CD8-positive, alpha-beta memory T cell (primary cell): ENCODE measurements around the gene NDUFB5. TPM values are rescaled to one million over a fixed set of nuclear protein-coding genes. Genes with fewer than 3 reads are reported as not detected.

ENCODE experiments used
- CTCF ChIA-PET: fragments of 350-600 bp; sonication (Branson Sonifier 250); formaldehyde crosslinking; loops from one replicate; lab custom pipeline; 2021; ENCODE audit warnings: antibody characterized with exemption; lab: Charles Lee
- POLR2A ChIA-PET: fragments of 350-600 bp; sonication (Branson Sonifier 250); formaldehyde crosslinking; loops from one replicate; lab custom pipeline; 2021; ENCODE audit warnings: antibody characterized with exemption; lab: Charles Lee
- DNase-seq, 5 donors: peaks; one replicate each; pipeline versions ENCODE4 v3.0.0 to v3.0.0-alpha.2; 2020 to 2022; ENCODE audit warnings: mixed read lengths in 1 of 5
- H3K27ac ChIP-seq: one replicate; pipeline ENCODE4 v1.7.0; 2013; ENCODE audit warnings: low read depth, mild to moderate bottlenecking, low read length, moderate library complexity
- H3K27me3 ChIP-seq: 2 replicates; pipeline ENCODE4 v1.7.0; 2013; ENCODE audit warnings: low read length, mild to moderate bottlenecking; ENCODE audit not compliant: insufficient read depth, poor library complexity, severe bottlenecking
- H3K36me3 ChIP-seq: 2 replicates; pipeline ENCODE4 v1.7.0; 2013; ENCODE audit warnings: mild to moderate bottlenecking, low read length, moderate library complexity; ENCODE audit not compliant: insufficient read depth
- H3K4me1 ChIP-seq: 2 replicates; pipeline ENCODE4 v1.7.0; 2013; ENCODE audit warnings: mild to moderate bottlenecking, low read length, moderate library complexity; ENCODE audit not compliant: insufficient read depth
- H3K4me3 ChIP-seq: 2 replicates; pipeline ENCODE4 v1.7.0; 2013; ENCODE audit warnings: mild to moderate bottlenecking, low read length
- H3K9me3 ChIP-seq: 2 replicates; pipeline ENCODE4 v1.7.0; 2013; ENCODE audit warnings: mild to moderate bottlenecking, low read length
- H3K27ac Mint-ChIP-seq, 8 donors: one replicate each; pipeline ENCODE4 v1.8.0; 2020 to 2021; ENCODE audit warnings: mixed read lengths in 8 of 8, mild to moderate bottlenecking in 6 of 8, inconsistent platforms in 3 of 8, moderate library complexity in 3 of 8
- H3K27me3 Mint-ChIP-seq, 2 donors: one replicate each; pipeline ENCODE4 v1.8.0; 2020 to 2021; ENCODE audit warnings: mixed read lengths in 2 of 2, mild to moderate bottlenecking in 1 of 2, moderate library complexity in 1 of 2
- H3K36me3 Mint-ChIP-seq, 3 donors: one replicate each; pipeline ENCODE4 v1.8.0; 2020 to 2021; ENCODE audit warnings: mixed read lengths in 3 of 3, inconsistent platforms in 1 of 3, mild to moderate bottlenecking in 1 of 3
- H3K4me1 Mint-ChIP-seq, 3 donors: one replicate each; pipeline ENCODE4 v1.8.0; 2020 to 2021; ENCODE audit warnings: mixed read lengths in 3 of 3, inconsistent platforms in 1 of 3, mild to moderate bottlenecking in 1 of 3
- H3K4me3 Mint-ChIP-seq, 7 donors: one replicate each; pipeline ENCODE4 v1.8.0; 2020 to 2021; ENCODE audit warnings: mixed read lengths in 7 of 7, mild to moderate bottlenecking in 6 of 7, moderate library complexity in 4 of 7, inconsistent platforms in 2 of 7
- H3K9me3 Mint-ChIP-seq, 5 donors: one replicate each; pipeline ENCODE4 v1.8.0; 2020 to 2022; ENCODE audit warnings: mixed read lengths in 5 of 5, mild to moderate bottlenecking in 3 of 5, moderate library complexity in 2 of 5, inconsistent platforms in 1 of 5
- polyA plus RNA-seq: library from polyadenylated mRNA; unstranded; fragments of 300-500 nt; fragmentation: Illumina TruSeq; gene quantifications from one replicate; pipeline ENCODE4 v1.2.3, GENCODE V29; 2021
- total RNA-seq, 2 experiments: library from RNA; stranded (reverse); gene quantifications; one replicate each; pipeline ENCODE4 v1.2.3, GENCODE V29; 2021

NDUFB5 gene
- total and polyA plus RNA-seq, 3 experiments from 2014 or later: 66.5 to 126 (median 110) TPM

DNA sequence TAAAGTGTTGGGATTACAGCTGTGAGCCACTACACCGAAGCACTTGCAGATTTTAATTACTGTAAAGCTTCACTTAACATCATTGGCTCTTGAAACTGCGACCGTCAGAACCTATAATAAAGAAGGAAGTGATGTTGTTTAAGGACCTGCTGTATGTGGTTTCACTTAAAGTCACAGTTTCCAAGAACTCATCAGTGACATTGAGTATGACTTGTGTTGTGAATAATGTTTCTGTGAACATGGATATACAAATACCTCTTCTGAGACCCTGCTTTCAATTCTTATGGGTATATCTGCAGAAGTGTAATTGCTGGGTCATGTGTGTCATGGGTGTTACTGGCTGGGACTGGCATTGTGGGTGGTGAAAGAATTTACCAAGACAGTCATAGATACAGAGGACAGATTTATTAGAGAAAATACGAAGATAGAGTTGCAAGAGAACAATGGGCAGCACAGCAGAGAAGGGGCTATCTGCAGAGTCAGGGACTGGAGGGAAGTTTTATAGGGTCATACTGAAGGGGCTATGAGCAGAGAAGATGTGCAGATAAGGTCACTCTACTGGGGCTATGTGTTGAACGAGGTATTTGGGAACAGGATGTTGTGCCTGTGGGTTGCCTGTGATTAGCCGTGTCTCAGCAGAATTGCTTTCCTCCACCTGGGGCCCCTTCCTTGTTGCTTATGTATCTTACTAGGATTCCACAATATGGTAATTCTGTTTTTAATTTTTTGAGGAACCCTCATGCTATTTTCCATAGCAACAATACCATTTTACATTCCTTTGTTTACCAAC is 4.5 kb downstream of the NDUFB5 start:
- DNase-seq: no peak
- H3K9me3 Mint-ChIP-seq: no peaks in the 10 kb centered on the region
- Histone ChIP-seq H3K4me1 (peaks cover 17% of the 10 kb centered on the region), H3K4me3 (no peak overlapping the region), H3K9me3 (no peaks in the 10 kb centered on the region), H3K36me3 (no peaks in the 10 kb centered on the region), H3K27me3 (no peaks in the 10 kb centered on the region), H3K27ac (no peak overlapping the region)
- peaks cover 0 to 3% of the 10 kb centered on the region in 2 donors for H3K27me3 Mint-ChIP-seq
- H3K27ac Mint-ChIP-seq: peak overlapping the region; percentile 35 to 84 (median 68)
- H3K4me3 Mint-ChIP-seq: peak overlapping the region; percentile 5 to 41 (median 27)
- ChIA-PET POLR2A (no interaction called here), CTCF (no interaction called here)
- peaks cover 41 to 61% (median 52%) of the 10 kb centered on the region in 3 donors for H3K4me1 Mint-ChIP-seq
- peaks cover 5 to 38% (median 6%) of the 10 kb centered on the region in 3 donors for H3K36me3 Mint-ChIP-seq

DNA sequence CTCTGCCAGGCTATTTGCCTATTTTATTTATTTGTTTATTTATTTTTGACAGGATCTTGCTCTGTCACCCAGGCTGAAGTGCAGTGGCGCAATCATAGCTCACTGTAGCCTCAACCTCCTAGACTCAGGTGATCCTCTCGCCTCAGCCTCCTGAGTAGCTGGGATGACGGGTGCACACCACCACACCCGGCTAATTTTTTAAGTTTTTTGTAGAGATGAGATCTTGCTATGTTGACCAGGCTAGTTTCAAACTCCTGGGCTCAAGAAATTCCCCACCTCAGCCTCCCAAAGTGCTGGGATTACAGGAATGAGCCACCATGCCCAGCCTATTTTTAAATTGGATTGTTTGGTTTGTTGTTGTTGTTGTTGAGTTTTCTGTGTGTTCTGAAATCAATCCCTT is 5.5 kb downstream of the NDUFB5 start:
- Mint-ChIP-seq H3K4me1 (peaks cover 32 to 52% (median 43%) of the 10 kb centered on the region in 3 donors), H3K27me3 (no peaks in the 10 kb centered on the region), H3K36me3 (peaks cover 5 to 30% (median 6%) of the 10 kb centered on the region in 3 donors), H3K9me3 (no peaks in the 10 kb centered on the region), H3K4me3 (no peak overlapping the region), H3K27ac (peak overlapping the region in 1 of 8 donors; percentile 76)
- Histone ChIP-seq H3K4me1 (peaks cover 16% of the 10 kb centered on the region), H3K27ac (no peak overlapping the region), H3K36me3 (no peaks in the 10 kb centered on the region), H3K9me3 (no peaks in the 10 kb centered on the region), H3K4me3 (no peak overlapping the region), H3K27me3 (no peaks in the 10 kb centered on the region)
- POLR2A ChIA-PET: no interaction called here
- DNase-seq: no peak
- CTCF ChIA-PET: no interaction called here

DNA sequence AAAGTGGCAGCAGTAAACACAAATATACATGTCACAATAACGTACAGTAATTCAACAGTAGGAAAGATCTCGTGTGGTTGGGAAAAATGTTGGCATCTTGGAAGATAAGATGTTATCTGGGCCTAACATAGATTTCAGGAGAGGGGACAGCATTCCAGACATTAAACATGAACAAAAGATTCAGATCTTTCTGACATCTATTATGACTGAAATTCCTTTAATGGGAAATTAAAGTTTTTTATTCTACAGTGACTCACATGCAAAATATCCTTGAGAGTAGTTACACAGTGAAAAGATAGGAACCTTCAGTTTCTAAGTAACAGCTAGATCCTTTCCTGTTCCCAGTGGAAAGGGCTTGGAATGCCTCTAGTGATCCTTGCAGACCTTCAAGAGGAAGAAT is 9.2 kb downstream of the NDUFB5 start:
- Mint-ChIP-seq H3K9me3 (no peaks in the 10 kb centered on the region), H3K36me3 (peaks cover 5 to 42% (median 6%) of the 10 kb centered on the region in 3 donors), H3K4me3 (no peak overlapping the region), H3K27me3 (no peaks in the 10 kb centered on the region), H3K27ac (no peak overlapping the region), H3K4me1 (peaks cover 15 to 25% (median 24%) of the 10 kb centered on the region in 3 donors)
- POLR2A ChIA-PET: no interaction called here
- no peak overlapping the region for H3K27ac ChIP-seq
- no peaks in the 10 kb centered on the region for H3K27me3 ChIP-seq
- CTCF ChIA-PET: no interaction called here
- no peak for DNase-seq
- no peak overlapping the region for H3K4me3 ChIP-seq
- no peaks in the 10 kb centered on the region for H3K9me3 ChIP-seq
- H3K36me3 ChIP-seq: no peaks in the 10 kb centered on the region
- H3K4me1 ChIP-seq: peaks cover 8% of the 10 kb centered on the region

DNA sequence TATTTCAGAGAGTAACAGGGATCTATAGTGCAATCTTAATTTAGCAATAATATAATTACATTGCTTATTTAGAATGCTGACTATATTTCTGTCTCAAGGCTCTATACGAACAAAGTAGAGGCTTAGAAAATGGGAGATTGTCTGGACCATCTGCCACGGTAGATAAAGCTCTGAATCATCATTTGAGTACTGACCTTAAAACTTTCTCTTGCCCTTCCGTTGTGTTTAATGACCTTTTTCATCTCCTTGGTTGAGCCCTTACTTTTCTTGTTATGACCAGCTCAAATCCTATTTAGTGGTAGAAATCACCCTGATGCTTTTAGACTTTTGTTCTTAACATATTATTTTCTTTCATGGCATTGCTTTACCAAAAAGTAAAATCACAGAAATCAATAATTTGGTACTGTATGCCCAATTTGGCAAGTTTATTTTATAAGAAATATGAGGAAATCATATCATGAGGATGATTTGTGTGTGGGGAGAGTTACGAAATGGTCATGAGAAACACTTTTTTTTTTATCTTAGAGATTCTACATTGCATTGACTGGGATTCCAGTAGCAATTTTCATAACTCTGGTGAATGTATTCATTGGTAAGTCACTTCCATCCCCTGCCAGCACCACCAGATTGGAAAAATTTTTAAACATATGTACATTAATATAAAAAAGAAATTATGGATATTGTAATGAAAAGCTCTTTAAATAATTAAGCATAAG is 11.0 kb downstream of the NDUFB5 start:
- Histone ChIP-seq H3K9me3 (no peaks in the 10 kb centered on the region), H3K4me1 (no peaks in the 10 kb centered on the region), H3K4me3 (no peak overlapping the region), H3K36me3 (no peaks in the 10 kb centered on the region), H3K27ac (no peak overlapping the region), H3K27me3 (no peaks in the 10 kb centered on the region)
- H3K27ac Mint-ChIP-seq: peak overlapping the region in 1 of 8 donors; percentile 54
- no peaks in the 10 kb centered on the region for H3K9me3 Mint-ChIP-seq
- POLR2A ChIA-PET: no interaction called here
- H3K4me1 Mint-ChIP-seq: peaks cover 6 to 16% (median 14%) of the 10 kb centered on the region in 3 donors
- CTCF ChIA-PET: interaction anchor here (0.5 kb wide), 1 partner anchor 61 kb away, joined by 3 read pairs; no protein-coding TSS in a partner anchor
- H3K4me3 Mint-ChIP-seq: no peak overlapping the region
- peaks cover 6 to 49% (median 8%) of the 10 kb centered on the region in 3 donors for H3K36me3 Mint-ChIP-seq
- DNase-seq: no peak
- no peaks in the 10 kb centered on the region for H3K27me3 Mint-ChIP-seq

DNA sequence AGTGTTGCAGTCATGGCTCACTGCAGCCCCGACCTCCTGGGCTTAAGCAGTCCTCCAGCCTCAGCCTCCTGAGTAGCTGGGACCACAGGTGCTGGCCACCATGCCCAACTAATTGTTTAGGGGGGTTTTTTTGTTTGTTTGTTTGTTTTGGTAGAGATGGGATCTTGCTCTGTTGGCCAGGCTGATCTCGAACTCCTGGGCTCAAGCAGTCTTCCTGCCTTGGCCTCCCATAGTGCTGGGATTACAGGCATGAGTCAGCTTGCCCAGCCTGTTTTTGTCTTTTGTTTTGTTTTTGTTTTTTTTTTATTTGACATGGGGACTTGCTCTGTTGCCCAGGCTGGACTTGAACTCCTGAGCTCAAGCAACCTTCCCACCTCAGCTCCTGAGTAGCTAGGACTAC is 17.4 kb downstream of the NDUFB5 start:
- peaks cover 13% of the 10 kb centered on the region for H3K36me3 ChIP-seq
- no peak overlapping the region for H3K27ac ChIP-seq
- ChIA-PET POLR2A (interaction anchor here (0.6 kb wide), 1 partner anchor 144 kb away, joined by 3 read pairs; no protein-coding TSS in a partner anchor), CTCF (no interaction called here)
- Mint-ChIP-seq H3K4me1 (peaks cover 0 to 7% (median 0%) of the 10 kb centered on the region in 3 donors), H3K9me3 (no peaks in the 10 kb centered on the region), H3K36me3 (peaks cover 13 to 71% (median 18%) of the 10 kb centered on the region in 3 donors), H3K27me3 (no peaks in the 10 kb centered on the region), H3K4me3 (no peak overlapping the region), H3K27ac (no peak overlapping the region)
- DNase-seq: no peak
- H3K4me3 ChIP-seq: no peak overlapping the region
- no peaks in the 10 kb centered on the region for H3K4me1 ChIP-seq
- no peaks in the 10 kb centered on the region for H3K9me3 ChIP-seq
- no peaks in the 10 kb centered on the region for H3K27me3 ChIP-seq

- H3K4me1 Mint-ChIP-seq: peaks cover 0 to 7% (median 0%) of the 10 kb centered on the region in 3 donors
- H3K36me3 ChIP-seq: peaks cover 13% of the 10 kb centered on the region
- H3K27ac Mint-ChIP-seq: no peak overlapping the region
- H3K4me3 Mint-ChIP-seq: no peak overlapping the region
- ChIA-PET CTCF (interaction anchor here (0.7 kb wide), 1 partner anchor 235 kb away, joined by 4 read pairs; no protein-coding TSS in a partner anchor), POLR2A (no interaction called here)
- no peaks in the 10 kb centered on the region for H3K9me3 Mint-ChIP-seq
- no peaks in the 10 kb centered on the region for H3K27me3 ChIP-seq
- H3K27me3 Mint-ChIP-seq: no peaks in the 10 kb centered on the region
- no peaks in the 10 kb centered on the region for H3K9me3 ChIP-seq
- peaks cover 13 to 52% (median 20%) of the 10 kb centered on the region in 3 donors for H3K36me3 Mint-ChIP-seq
- H3K4me1 ChIP-seq: no peaks in the 10 kb centered on the region
- H3K27ac ChIP-seq: no peak overlapping the region
- H3K4me3 ChIP-seq: no peak overlapping the region
- no peak for DNase-seq
Observed at GRCh38 chr3:179624451-179624850, 19.9 kb downstream of the NDUFB5 start.

GRCh38 chr3:179630753-179631451 is 26.3 kb downstream of the NDUFB5 start:
- Mint-ChIP-seq H3K9me3 (no peaks in the 10 kb centered on the region), H3K4me3 (no peak overlapping the region), H3K4me1 (no peaks in the 10 kb centered on the region), H3K27me3 (no peaks in the 10 kb centered on the region), H3K27ac (no peak overlapping the region), H3K36me3 (peaks cover 0 to 3% (median 2%) of the 10 kb centered on the region in 3 donors)
- Histone ChIP-seq H3K4me3 (no peak overlapping the region), H3K4me1 (no peaks in the 10 kb centered on the region), H3K27me3 (no peaks in the 10 kb centered on the region), H3K9me3 (no peaks in the 10 kb centered on the region), H3K36me3 (no peaks in the 10 kb centered on the region), H3K27ac (no peak overlapping the region)
- no peak for DNase-seq
- ChIA-PET POLR2A (no interaction called here), CTCF (no interaction called here)
